NOMO-1 (cell line): ENCODE measurements around the gene BANP.
"Not testable (repeated sequence)": the region's sequence is repeated elsewhere in the genome, so short reads cannot be mapped to it uniquely, and the experiment has no call there.

Experiments
- DNase-seq, 2 experiments: peaks; one replicate each; lab custom pipeline; 2025; ENCODE audit not compliant: unreplicated experiment in 2 of 2; lab: John Stamatoyannopoulos, UW

The BANP gene

DNA sequence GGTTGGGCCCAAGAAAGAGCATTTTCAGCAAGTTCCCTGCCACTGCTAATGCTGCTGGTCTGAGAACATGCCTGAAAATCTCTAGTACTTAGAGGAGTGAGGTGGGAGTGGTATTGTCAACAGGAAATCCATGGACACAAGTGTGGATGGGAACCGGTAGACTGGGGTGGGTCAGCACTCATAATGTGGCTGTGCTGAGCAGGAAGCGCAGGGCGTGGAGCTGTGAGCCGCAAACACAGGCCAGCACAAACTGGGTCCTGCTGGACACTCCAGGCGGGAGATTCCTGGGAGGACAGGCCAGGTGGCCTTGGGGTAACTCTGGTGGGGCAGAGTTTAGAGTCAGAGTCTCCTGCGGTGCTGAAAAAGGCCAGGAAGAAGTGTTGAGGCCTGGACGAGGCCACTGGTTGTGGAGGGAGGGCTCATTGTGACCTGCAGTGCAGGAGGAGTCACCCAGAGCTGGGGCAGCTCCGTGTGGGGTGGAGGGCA, 62.6 kb downstream of the BANP start:
- no peak for DNase-seq

DNA sequence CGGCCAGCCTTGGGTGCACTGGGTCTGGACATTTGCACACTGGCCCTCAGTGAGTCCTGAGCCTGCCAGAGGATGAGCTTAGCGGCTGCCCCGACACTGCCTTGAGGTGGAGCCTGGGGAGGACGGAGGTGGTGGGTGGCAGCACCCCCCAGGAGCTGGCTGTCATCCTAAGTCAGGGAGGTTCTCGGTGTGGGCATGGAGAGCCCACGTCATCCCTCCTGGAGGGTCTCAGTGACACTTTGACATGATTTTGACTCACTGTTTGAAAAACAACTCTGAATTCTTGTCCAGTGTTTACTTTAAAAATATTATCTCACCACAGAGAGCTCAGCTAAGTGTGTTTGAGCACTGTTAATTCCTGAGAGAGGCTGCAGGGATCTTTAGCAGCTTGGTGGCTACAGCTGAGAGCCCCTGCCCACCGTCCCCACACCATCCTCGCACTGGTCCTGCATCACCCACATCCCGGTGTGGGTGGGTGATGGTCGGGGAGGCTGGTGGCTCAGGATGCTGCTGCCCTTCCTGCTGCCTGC, 63.1 kb downstream of the BANP start:
- DNase-seq: no peak

DNA sequence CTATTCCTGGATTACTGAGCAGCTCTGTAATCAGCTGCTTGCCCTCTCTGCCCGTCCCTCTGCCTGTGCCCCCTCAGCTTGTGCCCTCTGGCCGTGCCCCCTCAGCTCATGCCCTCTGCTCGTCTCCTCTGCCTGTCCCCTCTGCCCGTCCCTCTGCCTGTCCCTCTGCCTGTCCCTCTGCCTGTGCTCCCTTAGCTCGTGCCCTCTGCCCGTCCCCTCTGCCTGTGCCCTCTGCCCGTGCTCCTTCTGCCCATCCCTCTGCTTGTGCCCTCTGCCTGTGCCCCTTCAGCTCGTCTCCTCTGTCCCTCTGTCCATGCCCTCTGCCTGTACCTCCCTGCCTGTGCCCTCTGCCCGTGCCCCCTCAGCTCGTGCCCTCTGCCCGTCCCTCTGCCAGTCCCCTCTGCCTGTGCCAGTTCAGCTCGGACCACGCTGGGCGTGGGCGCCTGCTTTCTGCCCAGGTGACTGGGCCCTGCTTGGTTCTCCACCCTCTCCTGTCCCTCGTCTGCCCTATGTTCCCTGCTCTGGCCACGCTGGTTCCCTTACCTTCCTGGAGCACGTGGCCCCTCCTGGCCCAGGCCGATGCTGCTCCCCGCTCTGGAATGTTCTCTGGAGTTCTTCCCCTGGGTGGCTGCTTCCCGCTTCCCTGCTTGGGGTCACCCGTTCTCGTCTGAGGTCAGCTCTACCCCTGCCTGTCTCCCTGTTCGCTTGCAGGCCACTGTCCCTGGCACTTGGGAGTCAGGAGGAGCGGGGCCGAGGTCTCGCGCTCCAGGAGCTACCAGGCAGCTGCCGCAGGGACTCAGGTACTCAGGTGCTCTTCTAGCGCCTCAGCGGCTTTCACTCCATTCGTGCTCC, 63.9 kb downstream of the BANP start:
- no peak for DNase-seq

DNA sequence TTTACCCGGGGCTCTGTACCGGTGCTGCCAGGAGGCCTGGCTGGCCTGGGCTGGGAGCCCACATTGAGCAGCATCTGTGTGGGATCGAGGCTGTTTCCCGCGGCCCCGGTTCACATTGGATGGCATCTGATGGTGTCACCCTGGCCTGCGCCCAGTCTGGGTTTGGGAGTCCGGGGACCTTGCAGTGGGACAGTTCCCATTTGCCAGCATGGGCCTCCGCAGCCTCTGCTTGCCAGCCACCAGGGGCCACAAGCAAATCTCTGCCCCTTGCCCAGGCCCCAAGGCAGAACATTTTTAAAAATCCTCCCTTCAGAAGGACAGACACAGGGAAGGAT, 64.5 kb downstream of the BANP start:
- DNase-seq: no peak

DNA sequence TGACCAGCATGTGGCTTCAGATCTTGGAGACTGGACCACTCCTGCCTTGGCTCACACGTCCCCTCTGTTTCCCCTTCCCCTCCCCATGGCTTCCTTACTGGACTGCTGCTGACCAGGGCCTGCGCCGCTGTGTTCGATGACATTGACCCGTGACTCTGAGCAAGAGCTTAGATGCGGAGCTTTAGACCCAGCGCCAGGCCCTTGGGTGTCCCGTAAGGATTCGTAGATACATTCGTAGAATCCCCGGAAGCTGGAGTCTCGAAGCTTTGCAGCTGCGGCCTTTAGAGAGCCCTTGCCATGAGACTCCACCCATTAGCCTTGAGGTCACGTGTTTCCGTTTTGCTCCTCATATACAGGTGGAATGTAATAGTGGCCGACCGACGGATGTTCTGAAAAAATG, 65.2 kb downstream of the BANP start:
- not testable (repeated sequence) for DNase-seq

DNA sequence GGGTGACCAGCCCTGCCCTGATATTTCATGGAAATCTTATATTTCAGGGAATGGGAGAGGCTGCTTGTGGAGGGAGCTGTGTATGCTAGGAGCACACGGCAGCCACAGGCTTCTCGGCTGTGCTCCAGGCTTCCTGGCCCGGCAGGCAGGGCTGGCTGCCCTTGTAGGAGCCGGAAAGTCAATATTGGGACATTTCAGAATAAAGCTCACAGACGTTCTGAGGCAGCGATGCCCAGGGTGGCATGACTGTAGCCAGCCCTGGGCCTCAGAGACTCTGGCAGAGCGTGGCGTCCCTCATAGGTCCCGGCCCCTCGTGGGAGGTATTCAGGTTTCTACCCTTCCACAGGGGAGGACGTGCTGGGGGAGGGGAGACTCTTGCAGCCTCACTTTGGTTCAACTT, 65.7 kb downstream of the BANP start:
- DNase-seq: no peak

DNA sequence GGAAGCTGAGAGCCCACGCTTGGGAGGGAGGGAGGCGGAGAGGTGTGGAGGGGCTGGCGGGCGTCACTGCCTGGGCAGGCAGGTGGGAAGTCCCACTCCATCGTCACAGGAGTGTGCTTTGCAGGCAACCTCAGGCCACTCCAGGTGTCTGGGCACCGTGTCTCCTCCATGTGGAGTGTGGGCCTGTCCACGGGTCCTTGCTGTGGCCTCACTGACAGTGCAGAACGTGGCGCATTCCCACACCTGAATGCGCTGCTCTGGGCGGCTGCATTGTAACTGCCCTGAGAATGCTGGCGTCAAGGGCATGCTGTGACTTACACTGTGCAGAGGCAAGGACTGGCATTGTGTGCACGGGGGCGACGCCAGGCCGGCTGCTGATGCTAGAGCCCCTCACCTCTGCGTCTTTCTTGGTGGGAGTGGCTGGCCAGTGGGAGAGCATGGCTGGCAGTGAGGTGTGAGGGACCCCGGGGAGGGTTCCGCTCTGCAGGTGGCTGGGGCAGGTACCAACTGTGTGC, 66.4 kb downstream of the BANP start:
- no peak for DNase-seq

DNA sequence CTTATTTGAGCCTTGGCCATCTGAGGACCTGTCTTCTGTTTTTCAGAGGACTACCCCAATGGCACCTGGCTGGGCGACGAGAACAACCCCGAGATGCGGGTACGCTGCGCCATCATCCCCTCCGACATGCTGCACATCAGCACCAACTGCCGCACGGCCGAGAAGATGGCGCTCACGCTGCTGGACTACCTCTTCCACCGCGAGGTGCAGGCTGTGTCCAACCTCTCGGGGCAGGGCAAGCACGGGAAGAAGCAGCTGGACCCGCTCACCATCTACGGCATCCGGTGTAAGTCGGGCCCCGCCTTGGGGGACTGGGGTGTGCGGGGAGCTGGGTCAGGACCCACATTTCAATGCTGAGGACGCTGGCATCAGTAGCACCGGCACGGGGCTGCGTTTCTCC, 67.1 kb downstream of the BANP start:
- not testable (repeated sequence) for DNase-seq

DNA sequence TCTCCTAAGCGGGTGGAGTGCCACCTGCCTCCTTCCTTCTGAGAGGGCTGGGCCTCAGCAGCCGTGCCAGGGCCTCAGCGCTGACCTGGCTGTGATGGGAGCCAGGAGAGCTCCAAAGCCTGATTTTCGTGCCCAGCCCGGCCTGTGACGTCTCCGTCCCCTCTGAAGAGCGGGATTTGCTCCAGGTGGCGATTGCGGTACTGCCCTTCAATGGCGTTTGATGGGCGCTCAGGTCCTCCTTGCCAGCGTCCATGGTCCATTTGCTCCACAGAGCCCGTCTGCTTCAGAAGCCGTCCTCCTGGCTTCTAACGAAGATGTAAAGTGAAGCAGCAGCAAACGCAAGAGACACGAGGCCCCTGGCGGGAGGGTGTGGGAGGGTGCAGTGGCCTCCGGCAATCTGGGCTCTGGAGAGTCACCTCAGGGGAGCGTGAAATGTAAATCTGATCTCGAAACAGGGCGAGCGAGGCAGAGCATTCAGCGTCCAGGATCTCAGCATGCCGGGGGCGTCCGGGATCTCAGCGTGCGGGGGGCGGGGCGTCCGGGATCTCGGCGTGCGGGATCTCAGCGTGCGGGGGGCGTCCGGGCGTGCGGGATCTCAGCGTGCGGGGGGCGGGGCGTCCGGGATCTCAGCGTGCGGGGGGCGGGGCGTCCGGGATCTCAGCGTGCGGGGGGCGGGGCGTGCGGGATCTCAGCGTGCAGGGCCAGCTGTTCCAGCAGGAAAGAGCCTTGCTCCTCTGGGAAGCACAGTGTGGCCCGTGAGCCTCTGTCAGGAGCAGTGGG, 68.0 kb downstream of the BANP start:
- not testable (repeated sequence) for DNase-seq

DNA sequence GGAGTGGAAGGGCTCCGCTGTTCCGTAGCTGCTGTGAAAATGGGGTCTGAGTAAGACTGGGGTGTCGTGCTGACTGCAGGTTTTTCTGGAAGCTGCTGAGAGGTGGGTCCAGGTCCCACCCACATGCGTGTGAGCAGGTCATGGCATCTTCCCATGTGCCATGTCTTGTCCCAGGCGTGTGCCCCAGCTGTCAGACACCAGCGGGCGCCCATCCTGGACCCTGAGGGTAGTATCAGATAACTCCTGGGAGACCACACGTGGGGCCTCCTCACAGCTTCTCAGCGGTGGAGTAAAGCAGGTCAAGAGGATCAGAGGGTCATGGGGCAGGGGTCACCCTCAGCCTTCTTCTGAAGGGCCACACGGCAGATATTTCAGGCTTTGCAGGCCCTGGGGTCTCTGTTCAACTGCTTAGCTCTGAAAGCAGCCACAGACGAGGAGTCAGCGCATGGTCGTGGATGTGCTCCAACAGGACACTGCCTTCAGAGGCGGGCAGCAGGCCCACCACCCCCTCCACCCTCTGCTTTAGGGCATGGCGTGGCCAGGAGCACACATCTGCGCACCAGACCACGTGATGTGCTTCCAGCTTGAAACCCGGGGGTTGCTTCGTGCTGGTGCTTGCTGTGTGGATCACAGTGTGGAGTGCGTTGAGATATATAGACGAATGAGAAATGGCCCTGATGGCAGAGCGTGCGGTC, 68.7 kb downstream of the BANP start:
- no peak for DNase-seq

DNA sequence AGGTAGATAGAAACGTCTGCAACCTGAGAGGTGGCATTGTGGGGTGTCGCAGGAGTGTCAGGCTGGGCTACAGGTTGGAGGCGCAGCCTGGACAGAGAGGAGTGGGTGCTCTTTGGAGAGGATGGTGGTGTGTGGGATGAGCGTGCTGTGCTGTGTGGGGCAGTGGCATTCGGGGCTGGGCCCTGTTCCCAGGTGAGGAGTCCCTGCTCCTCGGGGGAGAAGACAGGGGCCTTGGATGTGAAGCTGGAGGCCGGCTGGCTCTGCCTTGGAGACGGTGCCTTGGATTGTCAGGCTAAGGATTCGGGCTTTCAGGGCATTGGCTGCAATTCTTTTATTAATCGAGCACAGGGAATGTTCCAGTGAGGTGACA, 69.3 kb downstream of the BANP start:
- no peak for DNase-seq

DNA sequence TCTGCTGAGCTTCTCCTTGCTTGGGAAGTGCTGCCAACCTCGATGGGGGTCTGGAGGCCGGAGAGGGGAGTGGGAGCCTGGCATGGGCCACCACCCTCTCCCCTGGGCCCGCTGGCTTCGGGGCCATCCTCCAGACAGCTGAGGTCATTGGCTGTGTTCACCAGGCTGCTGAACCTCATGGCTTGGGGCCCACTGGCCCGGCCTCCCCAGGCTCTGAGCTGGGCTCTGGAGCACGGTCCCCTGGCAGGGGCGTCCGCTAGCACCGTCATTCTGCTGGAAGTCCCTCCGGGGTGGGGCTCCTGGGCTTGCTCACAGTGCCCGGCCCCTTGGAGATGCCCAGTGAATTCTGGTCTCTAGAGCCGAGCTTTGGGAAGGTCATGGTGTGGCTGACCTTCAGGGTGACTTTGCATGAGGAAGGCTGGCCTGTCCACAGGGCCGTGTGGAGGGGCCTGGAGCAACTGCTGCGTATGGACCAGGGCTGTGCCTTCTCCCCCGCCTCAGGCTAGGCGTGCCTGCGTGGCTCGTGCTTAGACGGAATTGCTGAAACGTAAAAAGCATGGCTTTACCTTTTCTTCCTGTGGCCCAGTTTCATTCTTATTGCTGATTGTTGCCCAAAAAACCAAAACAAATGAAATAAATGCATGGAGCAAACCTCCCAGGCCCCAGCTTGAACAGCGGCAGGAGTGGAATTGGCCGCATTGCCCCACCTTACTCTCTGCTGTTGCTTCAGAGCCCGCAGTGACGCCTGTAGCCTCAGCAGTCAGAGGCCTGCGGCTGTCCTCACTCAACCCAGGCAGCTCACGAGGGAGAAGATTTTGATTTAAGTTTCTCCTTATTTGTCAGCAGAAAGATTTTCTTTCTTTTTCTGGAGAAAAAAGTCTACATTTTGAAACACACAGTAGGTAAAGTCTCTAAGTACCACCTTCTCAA, 70.1 kb downstream of the BANP start:
- not testable (repeated sequence) for DNase-seq

DNA sequence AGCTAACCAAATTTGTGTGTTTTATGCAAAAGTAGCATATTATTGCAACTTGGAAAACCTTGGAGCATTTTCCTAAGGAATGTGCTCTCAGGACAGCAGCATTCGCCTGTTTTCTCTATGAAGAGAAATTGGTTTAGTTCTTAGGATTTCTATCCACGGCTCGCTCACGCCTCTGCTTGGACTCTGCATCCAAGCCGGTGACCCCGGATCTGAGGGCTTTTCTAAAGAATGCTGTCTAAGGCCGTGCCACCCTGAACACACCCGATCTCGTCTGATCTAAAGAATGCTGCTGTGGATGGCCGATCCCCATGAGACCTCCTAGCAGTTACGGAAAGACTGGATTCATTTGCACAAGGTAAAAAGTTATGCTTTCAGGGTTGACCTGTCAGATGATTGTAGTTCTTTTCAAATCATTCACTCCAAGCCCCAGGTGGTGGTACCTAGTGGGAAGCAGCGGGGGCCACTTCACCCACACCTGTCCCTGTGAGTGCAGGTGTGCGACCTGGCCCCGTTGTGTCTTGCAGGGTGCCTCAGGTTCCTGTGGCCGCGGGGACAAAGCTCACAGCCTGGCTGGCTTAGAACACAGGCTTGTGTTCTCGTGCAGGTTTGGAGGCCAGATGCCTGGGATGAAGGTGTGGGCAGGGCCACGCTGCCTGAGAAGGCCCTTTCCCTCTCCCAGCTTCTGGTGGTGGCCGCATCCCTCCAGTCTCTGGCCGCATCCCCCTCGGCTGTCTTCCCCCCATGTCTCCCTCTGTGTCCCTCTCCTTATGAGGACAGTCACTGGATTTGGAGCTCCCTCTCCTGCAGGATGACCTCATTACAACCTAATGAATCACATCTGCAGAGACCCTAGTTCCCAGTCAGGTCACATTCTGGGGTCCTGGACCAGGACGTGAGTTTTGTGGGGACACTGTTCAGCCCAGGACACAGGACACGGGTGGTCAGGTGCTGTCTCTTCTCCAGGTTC, 71.1 kb downstream of the BANP start:
- DNase-seq: no peak

DNA sequence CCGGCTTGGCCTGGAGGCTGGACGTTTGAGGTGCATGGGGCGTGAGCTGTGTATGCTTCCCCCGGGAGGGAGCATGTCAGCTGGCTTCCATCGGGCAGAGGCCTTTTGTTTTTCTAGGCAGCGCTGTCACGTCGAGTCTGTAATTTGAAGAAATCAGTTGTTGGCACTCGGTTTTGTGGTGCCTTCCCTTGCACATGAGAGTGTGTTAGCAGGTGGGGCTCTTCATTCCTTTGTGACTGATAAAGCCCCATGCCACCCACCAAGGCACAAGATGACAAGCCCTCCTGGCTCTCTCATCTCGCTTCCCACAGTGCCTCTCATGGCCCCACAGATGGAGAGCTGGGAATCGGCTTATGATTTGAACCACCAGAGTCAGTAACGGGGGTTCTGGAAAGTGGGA, 72.1 kb downstream of the BANP start:
- no peak for DNase-seq

DNA sequence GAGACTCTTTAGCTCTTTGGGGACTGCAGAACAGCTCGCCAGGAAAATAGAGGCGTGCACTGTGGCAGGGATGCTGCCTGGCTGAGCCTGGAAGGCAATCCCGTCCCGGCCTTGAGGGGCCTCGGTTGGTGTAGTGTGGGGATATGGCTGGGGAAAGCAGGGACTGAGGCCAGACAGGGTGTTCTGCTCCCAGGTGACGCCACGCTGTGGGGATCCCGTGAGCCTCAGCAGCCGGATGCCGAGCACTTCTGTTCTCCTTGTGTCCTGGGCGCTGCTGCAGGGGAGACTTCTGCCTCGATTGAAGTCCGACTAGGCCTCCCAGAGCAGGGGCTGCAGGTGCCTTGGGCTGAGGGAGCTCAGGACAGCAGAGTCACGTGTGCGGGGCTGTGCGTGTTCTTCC, 72.6 kb downstream of the BANP start:
- no peak for DNase-seq

DNA sequence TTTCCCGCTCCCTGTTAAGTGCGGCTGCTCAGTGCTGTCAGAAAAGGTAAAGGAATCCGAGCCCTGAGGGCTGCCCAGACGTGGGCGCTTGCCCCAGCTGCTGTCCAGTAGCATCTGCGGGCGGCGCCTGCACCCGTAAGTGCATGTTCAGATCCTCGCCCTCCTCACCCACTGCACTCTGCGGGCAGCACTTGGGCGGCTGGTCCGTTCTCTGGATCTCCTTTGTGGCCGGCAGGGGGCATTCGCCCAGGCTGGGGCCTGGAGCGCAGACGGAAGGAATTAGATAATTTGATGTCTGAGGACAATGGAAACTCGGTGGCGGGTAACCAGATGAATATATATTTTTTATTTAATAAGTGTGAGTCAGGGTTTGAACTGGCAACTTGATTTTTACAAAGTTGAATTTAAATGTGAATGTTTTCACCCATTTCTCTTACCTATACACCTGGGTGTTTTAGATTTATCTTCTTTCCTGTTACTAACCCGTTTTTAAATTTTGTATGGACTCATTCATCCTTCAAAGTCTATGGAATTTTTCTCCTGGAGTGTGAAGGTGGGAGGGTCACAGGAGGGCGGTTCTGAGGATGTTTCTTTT, 73.4 kb downstream of the BANP start:
- DNase-seq: peak; percentile 26 to 54

DNA sequence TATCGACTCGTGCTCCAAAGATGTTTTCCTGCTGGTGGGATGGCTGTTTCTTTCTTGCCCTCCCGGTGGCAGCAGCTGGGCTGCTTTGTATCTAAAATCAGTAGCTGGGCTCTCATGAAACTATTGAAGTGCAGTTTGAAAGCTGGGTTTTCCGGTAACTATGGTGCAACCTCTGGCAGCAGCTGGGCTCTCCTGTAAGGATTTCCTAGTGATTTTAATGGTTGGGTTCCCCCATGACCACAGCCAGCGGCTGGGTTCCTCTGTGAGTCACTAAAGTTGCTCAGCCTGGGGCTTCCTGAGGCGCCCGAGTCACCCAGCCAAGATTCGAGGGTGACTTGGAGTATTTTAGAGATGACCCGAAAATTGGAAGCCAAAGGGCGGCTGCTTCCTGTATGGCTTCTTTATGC, 73.9 kb downstream of the BANP start:
- DNase-seq: peak; percentile 62 to 86

DNA sequence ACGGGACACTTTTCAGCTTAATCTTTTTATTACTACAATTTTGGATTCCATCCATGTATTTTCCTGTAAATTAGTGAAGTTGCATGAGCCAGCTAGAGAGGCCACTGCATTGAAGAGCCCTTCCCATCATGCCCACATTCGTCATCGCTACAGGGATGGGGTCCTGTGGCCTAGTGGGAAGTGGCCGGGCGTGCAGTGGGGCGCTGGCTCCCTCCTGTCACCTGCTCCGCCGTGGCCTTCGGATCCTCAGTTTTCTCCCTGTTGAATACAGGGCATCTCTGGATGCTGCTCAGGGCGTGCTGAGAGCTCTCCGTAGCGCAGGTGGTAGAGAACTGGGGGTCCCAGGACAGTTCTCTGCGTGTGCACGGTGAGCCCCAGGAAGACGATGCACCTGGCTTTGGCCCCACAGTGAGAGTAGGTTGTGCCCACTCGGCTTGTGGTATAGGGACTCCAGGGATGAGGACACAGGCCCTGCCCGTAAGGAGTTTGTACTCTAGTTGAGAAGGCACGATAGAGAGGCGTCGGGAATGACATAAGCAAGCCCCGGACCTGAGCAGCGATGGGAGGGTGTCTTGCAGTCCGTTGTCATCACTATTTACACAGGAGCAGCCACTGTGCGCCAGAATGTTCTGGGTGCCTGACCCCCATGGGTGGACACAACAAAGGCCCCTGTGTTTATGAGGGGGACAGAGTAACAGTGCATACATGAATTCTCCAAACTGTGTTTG, 74.8 kb downstream of the BANP start:
- DNase-seq: not testable (repeated sequence)
